ENCODE measurements around the gene BOK.

Gene BOK

GRCh38 chr2:241609859-241610793 is 51.6 kb downstream of the BOK start:
- Histone ChIP-seq H3K9me3 (ENCODE audit: control insufficient read depth, insufficient read depth, low read length) (no peaks in the 10 kb centered on the region), H3K36me3 (ENCODE audit: control insufficient read depth, insufficient read depth, low read length) (peaks cover 22% of the 10 kb centered on the region), H3K4me3 (ENCODE audit: low read depth, low read length) (peak overlapping the region; percentile 69), H3K4me1 (ENCODE audit: control insufficient read depth, insufficient read depth, low read length) (0 out of 2 replicates have a peak, but pooled peaks cover 5% of the 10 kb centered on the region), H3K27ac (ENCODE audit: low read depth, low read length) (peak overlapping the region; percentile 59), H3K27me3 (ENCODE audit: control insufficient read depth, insufficient read depth, low read length) (no peaks in the 10 kb centered on the region), H3K9ac (ENCODE audit: low read depth, low read length) (peak overlapping the region; percentile 74)

GRCh38 chr2:241611062-241611461 is 52.5 kb downstream of the BOK start:
- H3K27ac ChIP-seq (ENCODE audit: low read depth, low read length) = peak overlapping the region; percentile 58
- H3K9ac ChIP-seq (ENCODE audit: low read depth, low read length) = no peak overlapping the region
- H3K4me3 ChIP-seq (ENCODE audit: low read depth, low read length) = peak overlapping the region; percentile 61; the same call in 1 of the 2 replicates
- no peaks in the 10 kb centered on the region for H3K27me3 ChIP-seq (ENCODE audit: control insufficient read depth, insufficient read depth, low read length)
- 0 out of 2 replicates have a peak, but pooled peaks cover 5% of the 10 kb centered on the region for H3K4me1 ChIP-seq (ENCODE audit: control insufficient read depth, insufficient read depth, low read length)
- peaks cover 14% of the 10 kb centered on the region for H3K36me3 ChIP-seq (ENCODE audit: control insufficient read depth, insufficient read depth, low read length)
- no peaks in the 10 kb centered on the region for H3K9me3 ChIP-seq (ENCODE audit: control insufficient read depth, insufficient read depth, low read length)

DNA sequence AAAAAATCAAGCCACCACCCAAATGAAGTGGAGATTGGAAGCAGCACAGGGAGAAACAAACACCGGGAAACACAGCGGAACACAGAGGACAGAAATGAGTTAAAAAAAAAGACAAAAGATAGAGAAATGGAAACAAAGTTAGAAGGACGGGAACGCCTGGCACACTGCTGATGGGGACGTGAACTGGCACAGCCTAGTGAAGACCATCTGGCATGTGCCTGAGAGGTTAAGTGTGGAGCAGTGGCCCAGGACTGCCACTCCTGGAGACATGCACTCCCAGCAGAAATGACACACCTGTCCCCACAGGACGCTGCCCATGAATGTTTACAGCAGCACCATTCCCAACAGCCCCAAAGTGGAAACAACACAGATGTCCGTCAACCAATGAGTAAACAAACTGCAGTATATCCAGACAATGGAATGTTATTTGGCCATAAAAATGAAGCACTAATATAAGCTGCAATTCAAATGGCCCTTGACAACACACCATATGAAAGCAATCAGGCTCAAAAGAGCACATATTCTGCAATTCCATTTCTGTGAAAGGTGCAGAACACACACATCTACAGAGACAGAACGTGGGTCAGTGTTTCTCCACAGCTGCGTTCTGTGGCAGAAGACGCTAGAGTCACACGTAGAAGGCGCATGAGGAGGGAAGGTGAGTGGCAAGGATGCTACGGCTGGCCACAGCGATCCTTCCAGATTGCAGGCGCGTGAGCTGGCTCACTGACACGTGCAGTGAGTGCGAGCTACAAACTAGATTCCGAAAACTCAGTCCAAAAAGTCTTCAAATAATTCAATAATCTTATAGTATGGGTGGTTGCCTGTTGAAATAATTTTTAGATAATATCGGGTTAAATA is 53.8 kb downstream of the BOK start:
- Histone ChIP-seq H3K27me3 (ENCODE audit: control insufficient read depth, insufficient read depth, low read length) (no peaks in the 10 kb centered on the region), H3K9me3 (ENCODE audit: control insufficient read depth, insufficient read depth, low read length) (no peaks in the 10 kb centered on the region), H3K9ac (ENCODE audit: low read depth, low read length) (no peak overlapping the region), H3K36me3 (ENCODE audit: control insufficient read depth, insufficient read depth, low read length) (peaks cover 9% of the 10 kb centered on the region; the same call in 1 of the 2 replicates), H3K27ac (ENCODE audit: low read depth, low read length) (no peak overlapping the region), H3K4me3 (ENCODE audit: low read depth, low read length) (no peak overlapping the region), H3K4me1 (ENCODE audit: control insufficient read depth, insufficient read depth, low read length) (peaks cover 7% of the 10 kb centered on the region; the same call in 1 of the 2 replicates)

DNA sequence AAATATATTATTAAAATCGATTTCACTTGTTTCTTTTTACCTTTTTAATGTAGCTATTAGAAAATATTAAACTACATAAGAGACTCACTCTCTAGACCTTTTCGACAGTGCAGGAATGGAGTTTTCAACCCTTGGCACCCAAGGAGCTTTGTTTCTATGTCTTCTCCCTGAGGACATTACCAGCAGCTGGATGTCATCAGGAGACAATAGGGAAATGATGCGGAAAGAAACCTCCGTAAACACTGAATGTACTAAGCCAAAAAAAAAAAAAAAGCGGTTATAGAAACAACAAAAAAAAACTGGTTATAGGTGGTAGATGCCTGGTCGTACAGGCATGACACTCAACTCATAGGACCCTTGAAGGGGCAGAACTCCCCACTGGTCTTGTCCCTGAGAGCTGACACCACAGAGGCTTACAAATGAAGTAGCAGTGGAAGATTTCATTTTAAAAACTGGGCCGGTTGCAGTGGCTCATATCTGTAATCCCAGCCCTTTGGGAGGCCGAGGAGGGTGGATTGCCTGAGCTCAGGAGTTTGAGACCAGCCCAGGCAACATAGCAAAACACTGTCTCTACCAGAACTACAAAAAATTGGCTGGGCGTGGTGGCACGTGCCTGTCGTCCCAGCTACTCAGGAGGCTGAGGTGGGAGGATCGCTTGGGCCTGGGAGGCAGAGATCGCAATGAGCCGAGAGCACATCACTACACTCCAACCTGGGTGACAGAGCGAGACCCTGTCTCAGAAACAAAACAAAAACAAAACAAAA is 54.7 kb downstream of the BOK start:
- Histone ChIP-seq H3K9me3 (ENCODE audit: control insufficient read depth, insufficient read depth, low read length) (no peaks in the 10 kb centered on the region), H3K9ac (ENCODE audit: low read depth, low read length) (no peak overlapping the region), H3K4me3 (ENCODE audit: low read depth, low read length) (no peak overlapping the region), H3K36me3 (ENCODE audit: control insufficient read depth, insufficient read depth, low read length) (peaks cover 8% of the 10 kb centered on the region; the same call in 1 of the 2 replicates), H3K4me1 (ENCODE audit: control insufficient read depth, insufficient read depth, low read length) (peaks cover 10% of the 10 kb centered on the region; the same call in 1 of the 2 replicates), H3K27me3 (ENCODE audit: control insufficient read depth, insufficient read depth, low read length) (no peaks in the 10 kb centered on the region), H3K27ac (ENCODE audit: low read depth, low read length) (no peak overlapping the region)

DNA sequence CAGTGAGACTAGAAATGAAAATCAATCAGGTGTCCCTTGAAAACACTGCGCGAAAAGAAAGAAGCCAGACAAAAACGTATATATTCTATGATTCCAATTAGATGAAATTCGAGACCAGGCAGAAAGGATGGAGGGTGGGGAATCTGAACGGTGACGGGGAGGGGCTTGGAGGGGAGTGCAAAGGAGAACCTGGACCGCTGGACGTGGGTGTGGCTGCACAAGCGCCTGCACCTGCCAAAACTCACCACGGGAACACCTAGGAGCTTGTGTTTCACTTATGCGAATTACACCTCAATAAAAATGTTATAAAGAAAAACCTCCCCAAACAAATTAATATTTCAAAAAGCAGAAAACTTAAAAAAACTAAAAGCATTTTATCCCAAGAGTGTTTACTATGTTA is 56.5 kb downstream of the BOK start:
- Histone ChIP-seq H3K27me3 (ENCODE audit: control insufficient read depth, insufficient read depth, low read length) (no peaks in the 10 kb centered on the region), H3K36me3 (ENCODE audit: control insufficient read depth, insufficient read depth, low read length) (no peaks in the 10 kb centered on the region), H3K9ac (ENCODE audit: low read depth, low read length) (no peak overlapping the region), H3K4me3 (ENCODE audit: low read depth, low read length) (no peak overlapping the region), H3K9me3 (ENCODE audit: control insufficient read depth, insufficient read depth, low read length) (no peaks in the 10 kb centered on the region), H3K27ac (ENCODE audit: low read depth, low read length) (no peak overlapping the region), H3K4me1 (ENCODE audit: control insufficient read depth, insufficient read depth, low read length) (peaks cover 10% of the 10 kb centered on the region; the same call in 1 of the 2 replicates)

DNA sequence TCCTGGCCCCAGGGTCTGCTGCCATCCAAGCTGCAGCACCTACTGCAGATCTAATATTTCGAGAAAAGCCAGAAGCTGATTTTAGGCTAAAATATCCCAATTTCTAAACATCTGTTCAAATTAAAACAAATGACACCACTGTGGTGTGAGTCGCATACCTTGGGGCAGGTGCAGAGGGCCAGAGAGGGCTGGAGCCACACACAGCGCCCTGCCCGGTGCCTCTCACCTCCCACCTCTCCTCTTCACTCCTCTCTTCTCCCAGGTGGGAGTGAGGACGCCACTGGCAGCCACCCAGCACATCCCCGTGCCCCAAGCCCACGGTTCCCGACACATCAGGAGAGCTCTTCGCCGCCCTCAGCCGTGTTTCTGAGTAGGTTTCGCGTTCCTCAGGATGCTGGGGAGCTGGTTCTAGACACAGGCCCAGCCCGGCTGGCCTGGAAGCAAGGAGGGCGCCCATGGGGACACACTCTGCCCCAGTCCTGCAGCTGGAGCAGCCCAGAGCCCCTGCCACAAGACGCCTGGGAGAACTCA is 57.0 kb downstream of the BOK start:
- Histone ChIP-seq H3K27ac (ENCODE audit: low read depth, low read length) (no peak overlapping the region), H3K9me3 (ENCODE audit: control insufficient read depth, insufficient read depth, low read length) (no peaks in the 10 kb centered on the region), H3K36me3 (ENCODE audit: control insufficient read depth, insufficient read depth, low read length) (no peaks in the 10 kb centered on the region), H3K27me3 (ENCODE audit: control insufficient read depth, insufficient read depth, low read length) (no peaks in the 10 kb centered on the region), H3K4me3 (ENCODE audit: low read depth, low read length) (no peak overlapping the region), H3K4me1 (ENCODE audit: control insufficient read depth, insufficient read depth, low read length) (peaks cover 9% of the 10 kb centered on the region; the same call in 1 of the 2 replicates), H3K9ac (ENCODE audit: low read depth, low read length) (no peak overlapping the region)

DNA sequence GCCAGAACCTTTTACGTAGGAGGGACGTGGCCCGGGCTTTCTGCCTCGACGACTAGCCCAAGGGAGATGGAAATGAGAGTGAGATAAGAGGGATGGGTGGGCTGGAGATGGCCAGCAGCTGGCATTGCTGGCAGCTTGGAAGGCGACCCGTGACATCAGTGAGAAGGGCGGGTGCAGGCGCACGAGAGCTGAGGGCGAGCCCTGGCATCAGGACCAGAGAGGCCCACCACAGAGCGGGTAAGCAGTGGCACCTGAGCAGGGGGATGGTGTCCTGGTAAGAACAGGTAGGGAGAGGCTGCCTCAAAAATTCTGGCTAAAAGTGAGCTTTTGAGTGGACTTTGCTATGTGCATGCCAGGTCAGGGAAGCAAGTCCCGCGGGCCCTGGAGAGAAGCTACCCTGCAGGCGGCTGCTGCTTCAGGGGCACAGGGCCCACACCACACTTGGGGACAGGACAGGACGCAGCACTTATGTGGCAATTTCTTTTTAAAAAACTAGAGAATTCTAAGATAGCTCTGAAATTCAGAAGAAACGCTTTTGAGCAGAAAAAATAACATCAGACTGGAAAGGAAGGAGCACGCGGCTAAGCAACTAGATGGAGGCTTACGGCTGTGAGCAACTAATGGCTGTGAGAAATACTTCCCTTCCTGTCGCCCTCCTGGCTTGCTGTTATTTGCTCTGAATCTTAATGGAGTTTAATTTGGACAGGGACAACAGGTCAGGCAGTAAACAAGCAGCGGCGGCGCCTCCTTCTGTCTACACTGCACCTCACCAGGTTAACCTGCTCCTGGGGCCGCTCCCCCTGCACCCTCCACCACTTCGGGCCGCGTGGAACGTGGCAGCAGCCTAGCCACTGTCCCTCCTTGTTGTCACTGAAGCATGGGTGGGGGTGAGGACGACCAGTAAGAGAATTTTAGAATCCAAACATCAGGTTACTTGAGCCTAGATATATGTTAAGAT is 57.9 kb downstream of the BOK start:
- Histone ChIP-seq H3K27ac (ENCODE audit: low read depth, low read length) (no peak overlapping the region), H3K4me3 (ENCODE audit: low read depth, low read length) (no peak overlapping the region; the same call in 1 of the 2 replicates), H3K36me3 (ENCODE audit: control insufficient read depth, insufficient read depth, low read length) (no peaks in the 10 kb centered on the region), H3K9ac (ENCODE audit: low read depth, low read length) (no peak overlapping the region), H3K27me3 (ENCODE audit: control insufficient read depth, insufficient read depth, low read length) (no peaks in the 10 kb centered on the region), H3K9me3 (ENCODE audit: control insufficient read depth, insufficient read depth, low read length) (no peaks in the 10 kb centered on the region), H3K4me1 (ENCODE audit: control insufficient read depth, insufficient read depth, low read length) (peaks cover 6% of the 10 kb centered on the region; the same call in 1 of the 2 replicates)

DNA sequence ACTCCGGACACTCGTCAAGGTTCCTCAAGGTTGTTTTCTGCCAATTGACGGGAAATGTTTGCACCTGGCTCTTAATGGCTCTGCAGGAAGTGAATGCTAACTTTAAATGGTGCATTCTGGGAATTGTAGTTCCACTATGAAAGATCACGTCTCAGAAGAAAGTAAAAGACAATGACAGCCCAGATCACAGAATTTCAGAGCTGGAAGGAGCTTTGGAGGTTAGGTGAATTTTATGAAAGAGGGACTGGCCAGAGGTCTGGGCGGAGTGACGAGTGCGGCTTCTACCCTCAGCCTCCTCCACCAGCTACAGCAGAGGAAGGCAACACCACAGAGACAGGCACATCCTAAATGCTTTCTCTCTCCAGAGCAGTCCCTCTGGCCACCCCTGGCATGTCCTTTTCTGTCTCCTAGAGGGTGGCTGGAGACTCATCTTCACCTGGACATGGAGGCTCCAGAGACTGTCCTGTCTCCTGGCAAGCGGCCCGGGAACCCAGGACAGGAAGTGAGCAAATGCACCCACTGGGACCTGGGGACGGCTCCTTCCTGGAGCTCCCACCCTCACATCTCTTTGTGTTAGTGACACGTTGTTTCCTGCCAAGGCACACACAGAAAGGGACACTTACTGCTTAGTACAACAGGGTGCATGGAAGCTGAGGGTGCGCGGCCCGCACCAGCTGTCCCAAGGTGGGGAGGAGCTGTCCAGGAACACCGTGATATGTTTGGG is 59.0 kb downstream of the BOK start:
- Histone ChIP-seq H3K4me1 (ENCODE audit: control insufficient read depth, insufficient read depth, low read length) (peaks cover 6% of the 10 kb centered on the region; the same call in 1 of the 2 replicates), H3K36me3 (ENCODE audit: control insufficient read depth, insufficient read depth, low read length) (no peaks in the 10 kb centered on the region), H3K4me3 (ENCODE audit: low read depth, low read length) (peak overlapping the region; percentile 20; the same call in 1 of the 2 replicates), H3K27ac (ENCODE audit: low read depth, low read length) (peak overlapping the region; percentile 9), H3K9ac (ENCODE audit: low read depth, low read length) (no peak overlapping the region), H3K9me3 (ENCODE audit: control insufficient read depth, insufficient read depth, low read length) (no peaks in the 10 kb centered on the region), H3K27me3 (ENCODE audit: control insufficient read depth, insufficient read depth, low read length) (no peaks in the 10 kb centered on the region)

GRCh38 chr2:241618296-241618805 is 59.8 kb downstream of the BOK start:
- Histone ChIP-seq H3K27me3 (ENCODE audit: control insufficient read depth, insufficient read depth, low read length) (no peaks in the 10 kb centered on the region), H3K27ac (ENCODE audit: low read depth, low read length) (no peak overlapping the region), H3K9me3 (ENCODE audit: control insufficient read depth, insufficient read depth, low read length) (no peaks in the 10 kb centered on the region), H3K36me3 (ENCODE audit: control insufficient read depth, insufficient read depth, low read length) (no peaks in the 10 kb centered on the region), H3K4me1 (ENCODE audit: control insufficient read depth, insufficient read depth, low read length) (peaks cover 6% of the 10 kb centered on the region; the same call in 1 of the 2 replicates), H3K4me3 (ENCODE audit: low read depth, low read length) (no peak overlapping the region), H3K9ac (ENCODE audit: low read depth, low read length) (no peak overlapping the region)

Measured in HUES48 (cell line).